AG04450 (cell line): Measurements from ENCODE around the gene GPR62. TPM values are rescaled to one million over a fixed set of nuclear protein-coding genes. Genes with fewer than 3 reads are reported as not detected.
"Not testable (repeated sequence)": the region's sequence is repeated elsewhere in the genome, so short reads cannot be mapped to it uniquely, and the experiment has no call there.

Source experiments
- CTCF ChIA-PET: fragments of 300-600, 350-600 bp; formaldehyde crosslinking; extraction: SDS; loops from one replicate; lab custom pipeline; 2022; ENCODE audit warnings: antibody characterized with exemption, inconsistent platforms; lab: Charles Lee
- POLR2A ChIA-PET: fragments of 350-600 bp; formaldehyde crosslinking; extraction: SDS; loops from one replicate; lab custom pipeline; 2021; ENCODE audit warnings: antibody characterized with exemption, inconsistent platforms; lab: Yijun Ruan, JAX
- DNase-seq: peaks from one replicate; pipeline ENCODE4 v3.0.0-alpha.2; 2011; ENCODE audit warnings: low read depth, low spot score
- H3K27ac ChIP-seq: one replicate; pipeline ENCODE4 v1.5.1; 2012; ENCODE audit warnings: low read depth, low read length, control low read depth
- H3K27me3 ChIP-seq: one replicate; pipeline ENCODE4 v1.6.0; 2012; ENCODE audit warnings: low read length; ENCODE audit not compliant: control insufficient read depth, insufficient read depth
- H3K4me3 ChIP-seq: 2 replicates; pipeline ENCODE4 v1.5.1; 2011; ENCODE audit warnings: mild to moderate bottlenecking, low read depth, low read length, control low read depth
- H3K9me3 ChIP-seq: 2 replicates; pipeline ENCODE4 v1.5.1; 2012; ENCODE audit warnings: low read length; ENCODE audit not compliant: control insufficient read depth, insufficient read depth
- CTCF ChIP-seq: IDR thresholded peaks from 2 replicates; pipeline ENCODE4 v1.5.1; 2011; ENCODE audit warnings: low read depth, low read length, control low read depth, inconsistent platforms
- polyA plus RNA-seq: library from polyadenylated mRNA; depleted of rRNA; stranded (reverse); fragments of >200 nt; gene quantifications from 2 replicates; pipeline ENCODE4 v1.2.3, GENCODE V29; 2011

Gene GPR62
- polyA plus RNA-seq, 1 experiment: not detected

- H3K4me3 ChIP-seq: no peak overlapping the region
- DNase-seq: no peak
- TF ChIP-seq CTCF: no peak
- no peaks in the 10 kb centered on the region; the same call in 1 of the 2 replicates for H3K9me3 ChIP-seq
- CTCF ChIA-PET: interaction anchor here (0.9 to 5.6 kb wide), 3 partner anchors 10 to 43 kb away, joined by 6 to 48 read pairs (median 24); partner anchors contain the start of genes ABHD14A, ABHD14B, PARP3 and RRP9
- H3K27ac ChIP-seq: no peak overlapping the region
- POLR2A ChIA-PET: interaction anchor here (1.2 kb wide), 1 partner anchor 17 kb away, joined by 3 read pairs; no protein-coding TSS in a partner anchor
- H3K27me3 ChIP-seq: no peaks in the 10 kb centered on the region
Observed at GRCh38 chr3:51985063-51985462, 29.9 kb downstream of the GPR62 start.

GRCh38 chr3:51986010-51986947 lies 31.1 kb downstream of the GPR62 start:
- POLR2A ChIA-PET: interaction anchor here (1.1 kb wide), 1 partner anchor 9 kb away, joined by 4 read pairs; the partner anchor contains the start of gene RPL29
- no peak overlapping the region for H3K4me3 ChIP-seq
- H3K9me3 ChIP-seq: no peaks in the 10 kb centered on the region; the same call in 1 of the 2 replicates
- no peaks in the 10 kb centered on the region for H3K27me3 ChIP-seq
- no peak for DNase-seq
- CTCF ChIA-PET: interaction anchor here (0.6 to 1.6 kb wide), 2 partner anchors 12 to 70 kb away, joined by 3 to 7 read pairs; partner anchors contain the start of genes ABHD14B and DUSP7
- no peak overlapping the region for H3K27ac ChIP-seq
- no peak for TF ChIP-seq CTCF

GRCh38 chr3:51987568-51987967 lies 32.4 kb downstream of the GPR62 start:
- Histone ChIP-seq H3K27ac (no peak overlapping the region), H3K4me3 (no peak overlapping the region), H3K27me3 (no peaks in the 10 kb centered on the region), H3K9me3 (no peaks in the 10 kb centered on the region; the same call in 1 of the 2 replicates)
- ChIA-PET POLR2A (interaction anchor here (1.1 kb wide), 2 partner anchors 8 to 1418 kb away, joined by 3 to 4 read pairs; partner anchors contain the start of genes HEMK1 and RPL29), CTCF (interaction anchor here (1.6 kb wide), 1 partner anchor 14 kb away, joined by 7 read pairs; the partner anchor contains the start of gene ABHD14B)
- TF ChIP-seq CTCF: no peak
- no peak for DNase-seq

- DNase-seq: no peak
- Histone ChIP-seq H3K27ac (no peak overlapping the region), H3K4me3 (no peak overlapping the region), H3K9me3 (no peaks in the 10 kb centered on the region; the same call in 1 of the 2 replicates), H3K27me3 (no peaks in the 10 kb centered on the region)
- ChIA-PET CTCF (no interaction called here), POLR2A (no interaction called here)
- no peak for TF ChIP-seq CTCF
Observed at GRCh38 chr3:51988286-51989146, 33.3 kb downstream of the GPR62 start.

- H3K9me3 ChIP-seq, H3K4me3 ChIP-seq, H3K27me3 ChIP-seq, H3K27ac ChIP-seq, CTCF ChIA-PET, DNase-seq: not testable (repeated sequence)
- POLR2A ChIA-PET: interaction anchor here (1.3 to 2.9 kb wide), 2 partner anchors 8 to 66 kb away, joined by 5 to 20 read pairs; partner anchors contain the start of genes ACY1 and DUSP7
Observed at GRCh38 chr3:51990501-51990971, 35.4 kb downstream of the GPR62 start.
